ENCODE data around the gene CYP2S1.
"Not testable (repeated sequence)": the region's sequence is repeated elsewhere in the genome, so short reads cannot be mapped to it uniquely, and the experiment has no call there.

Gene CYP2S1

GRCh38 chr19:41175801-41176777 is 16.9 kb upstream of the CYP2S1 start:
- H3K9me3 ChIP-seq (ENCODE audit: insufficient read depth, low read length), result no peaks in the 10 kb centered on the region
- H3K27me3 ChIP-seq (ENCODE audit: low read depth, low read length), result 0 out of 2 replicates have a peak, but pooled peaks cover 2% of the 10 kb centered on the region
- no peaks in the 10 kb centered on the region for H3K4me1 ChIP-seq (ENCODE audit: low read length)
- TF ChIP-seq CTCF (IDR thresholded peaks at IDR 0.05; ENCODE audit: low read depth, low read length) (no peak), EZH2phosphoT487 (IDR thresholded peaks at IDR 0.05; ENCODE audit: low read depth) (no peak)
- no peaks in the 10 kb centered on the region for H3K36me3 ChIP-seq (replicated peaks; ENCODE audit: low read depth, low read length)
- H3K9ac ChIP-seq (ENCODE audit: low read length), result no peak overlapping the region
- H3K4me3 ChIP-seq (ENCODE audit: low read length), result no peak overlapping the region
- no peak overlapping the region for H2AFZ ChIP-seq (ENCODE audit: low read depth, low read length)
- H3K4me2 ChIP-seq (ENCODE audit: low read length), result no peak overlapping the region
- no peaks in the 10 kb centered on the region for H3K79me2 ChIP-seq (ENCODE audit: low read length)
- H3K27ac ChIP-seq (ENCODE audit: low read length), result no peak overlapping the region
- H4K20me1 ChIP-seq (ENCODE audit: insufficient read depth, low read length), result no peaks in the 10 kb centered on the region

GRCh38 chr19:41180173-41180572 is 12.8 kb upstream of the CYP2S1 start:
- not testable (repeated sequence) for H3K27ac ChIP-seq (ENCODE audit: low read length); H3K4me3 ChIP-seq (ENCODE audit: low read length); H3K4me1 ChIP-seq (ENCODE audit: low read length); H4K20me1 ChIP-seq (ENCODE audit: insufficient read depth, low read length); H3K4me2 ChIP-seq (ENCODE audit: low read length); H3K36me3 ChIP-seq (replicated peaks; ENCODE audit: low read depth, low read length); H3K9ac ChIP-seq (ENCODE audit: low read length); H3K27me3 ChIP-seq (ENCODE audit: low read depth, low read length); H2AFZ ChIP-seq (ENCODE audit: low read depth, low read length); H3K79me2 ChIP-seq (ENCODE audit: low read length); H3K9me3 ChIP-seq (ENCODE audit: insufficient read depth, low read length)

GRCh38 chr19:41186971-41187883 is 5.8 kb upstream of the CYP2S1 start:
- H3K4me2 ChIP-seq (ENCODE audit: low read length), result no peak overlapping the region
- H4K20me1 ChIP-seq (ENCODE audit: insufficient read depth, low read length), result no peaks in the 10 kb centered on the region
- no peaks in the 10 kb centered on the region for H3K79me2 ChIP-seq (ENCODE audit: low read length)
- no peak overlapping the region for H3K27ac ChIP-seq (ENCODE audit: low read length)
- peaks cover 4% of the 10 kb centered on the region; the same call in 1 of the 2 replicates for H3K27me3 ChIP-seq (ENCODE audit: low read depth, low read length)
- H3K36me3 ChIP-seq (replicated peaks; ENCODE audit: low read depth, low read length), result no peaks in the 10 kb centered on the region
- peaks cover under 1% of the 10 kb centered on the region; the same call in 1 of the 2 replicates for H3K4me1 ChIP-seq (ENCODE audit: low read length)
- no peak overlapping the region for H2AFZ ChIP-seq (ENCODE audit: low read depth, low read length)
- no peak for TF ChIP-seq CTCF (IDR thresholded peaks at IDR 0.05; ENCODE audit: low read depth, low read length)
- no peak for TF ChIP-seq EZH2phosphoT487 (IDR thresholded peaks at IDR 0.05; ENCODE audit: low read depth)
- H3K9ac ChIP-seq (ENCODE audit: low read length), result no peak overlapping the region
- H3K4me3 ChIP-seq (ENCODE audit: low read length), result no peak overlapping the region
- no peaks in the 10 kb centered on the region for H3K9me3 ChIP-seq (ENCODE audit: insufficient read depth, low read length)

GRCh38 chr19:41187884-41188279 is 5.1 kb upstream of the CYP2S1 start:
- no peak overlapping the region for H3K4me2 ChIP-seq (ENCODE audit: low read length)
- no peak overlapping the region for H3K27ac ChIP-seq (ENCODE audit: low read length)
- no peak for TF ChIP-seq EZH2phosphoT487 (IDR thresholded peaks at IDR 0.05; ENCODE audit: low read depth)
- no peak for TF ChIP-seq CTCF (IDR thresholded peaks at IDR 0.05; ENCODE audit: low read depth, low read length)
- no peaks in the 10 kb centered on the region for H3K79me2 ChIP-seq (ENCODE audit: low read length)
- H4K20me1 ChIP-seq (ENCODE audit: insufficient read depth, low read length), result no peaks in the 10 kb centered on the region
- H3K36me3 ChIP-seq (replicated peaks; ENCODE audit: low read depth, low read length), result no peaks in the 10 kb centered on the region
- H3K4me3 ChIP-seq (ENCODE audit: low read length), result no peak overlapping the region
- H3K9me3 ChIP-seq (ENCODE audit: insufficient read depth, low read length), result no peaks in the 10 kb centered on the region
- peaks cover 3% of the 10 kb centered on the region; the same call in 1 of the 2 replicates for H3K4me1 ChIP-seq (ENCODE audit: low read length)
- H3K27me3 ChIP-seq (ENCODE audit: low read depth, low read length), result peaks cover 4% of the 10 kb centered on the region; the same call in 1 of the 2 replicates
- H3K9ac ChIP-seq (ENCODE audit: low read length), result no peak overlapping the region
- H2AFZ ChIP-seq (ENCODE audit: low read depth, low read length), result no peak overlapping the region

Measured in OCI-LY3 (cell line).